Activated CD4-positive, alpha-beta T cell treated with anti-CD3 and anti-CD28 coated beads for 24 hours (primary cell): ENCODE results near the gene CHCHD2.
"Not testable (repeated sequence)": the region's sequence is repeated elsewhere in the genome, so short reads cannot be mapped to it uniquely, and the experiment has no call there.

Experiments used
- DNase-seq, 2 donors: peaks; one replicate each; pipeline ENCODE4 v3.0.0-alpha.2; 2020; ENCODE audit warnings: low read depth in 2 of 2

CHCHD2 gene

GRCh38 chr7:56083150-56083785, 23.0 kb downstream of the CHCHD2 start:
- no peak for DNase-seq

GRCh38 chr7:56081626-56082340, 24.5 kb downstream of the CHCHD2 start:
- no peak for DNase-seq

GRCh38 chr7:56080726-56081435, 25.4 kb downstream of the CHCHD2 start:
- DNase-seq: not testable (repeated sequence)

- DNase-seq: no peak
These were observed 26.7 kb downstream of the CHCHD2 start for GRCh38 chr7:56079450-56080185.

- DNase-seq: no peak
These were observed 28.1 kb downstream of the CHCHD2 start for GRCh38 chr7:56078196-56078595.

GRCh38 chr7:56077681-56078080, 28.6 kb downstream of the CHCHD2 start:
- no peak for DNase-seq

GRCh38 chr7:56074371-56074791, 31.9 kb downstream of the CHCHD2 start:
- DNase-seq: peak; percentile 51 to 55

- DNase-seq: not testable (repeated sequence)
These were observed 39.9 kb downstream of the CHCHD2 start for GRCh38 chr7:56066376-56066775.

- peak; percentile 83 for DNase-seq
These were observed 42.2 kb downstream of the CHCHD2 start, which contains the start of gene SUMF2 for GRCh38 chr7:56063882-56064625. Gene SUMF2, plus strand, starts transcription at chr7:56064286. Its CDS starts 26 bp downstream, at chr7:56064312.

- DNase-seq: no peak
These were observed 42.8 kb downstream of the CHCHD2 start for GRCh38 chr7:56063500-56063881.

GRCh38 chr7:56062382-56062781, 43.9 kb downstream of the CHCHD2 start:
- no peak for DNase-seq

- no peak for DNase-seq
These were observed 52.3 kb downstream of the CHCHD2 start for GRCh38 chr7:56053993-56054392.

- no peak for DNase-seq
These were observed 52.9 kb downstream of the CHCHD2 start for GRCh38 chr7:56053379-56053778.
